Large intestine (tissue), 3 donors: ENCODE results near the gene ANKRD1. TPM values are rescaled to one million over a fixed set of nuclear protein-coding genes. Genes with fewer than 3 reads are reported as not detected.
"Not testable (repeated sequence)": the region's sequence is repeated elsewhere in the genome, so short reads cannot be mapped to it uniquely, and the experiment has no call there.

Experiments used
- DNase-seq, 2 donors: peaks; one replicate each; pipeline versions ENCODE4 v3.0.0 to v3.0.0-alpha.2; 2013
- H3K27ac ChIP-seq: one replicate; pipeline ENCODE4 v1.5.1; 2013; ENCODE audit warnings: low read length
- H3K27me3 ChIP-seq: 2 replicates; pipeline ENCODE4 v1.6.1; 2013; ENCODE audit warnings: low read length; ENCODE audit not compliant: control insufficient read depth, insufficient read depth
- H3K36me3 ChIP-seq: 2 replicates; pipeline ENCODE4 v1.6.1; 2013; ENCODE audit warnings: low read length; ENCODE audit not compliant: control insufficient read depth, insufficient read depth
- H3K4me1 ChIP-seq: one replicate; pipeline ENCODE4 v1.6.1; 2013; ENCODE audit warnings: low read length; ENCODE audit not compliant: control insufficient read depth, insufficient read depth
- H3K4me3 ChIP-seq: one replicate; pipeline ENCODE4 v1.5.1; 2013; ENCODE audit warnings: low read length
- H3K9me3 ChIP-seq: one replicate; pipeline ENCODE4 v1.6.1; 2013; ENCODE audit warnings: mild to moderate bottlenecking, low read depth, low read length, moderate library complexity; ENCODE audit not compliant: control insufficient read depth
- WGBS: methylation state at CpG from one replicate; pipeline ENCODE4 v1.1.5; 2013; ENCODE audit warnings: low lambda C conversion rate; ENCODE audit not compliant: insufficient coverage; 5-methylcytosine and 5-hydroxymethylcytosine counted together
- polyA plus RNA-seq: library from polyadenylated mRNA; unstranded; fragments of 120-200 nt; gene quantifications from one replicate; pipeline ENCODE4 v1.2.1, GENCODE V29; 2013

The ANKRD1 gene
- polyA plus RNA-seq, 1 donor, result 0.06 TPM

DNA sequence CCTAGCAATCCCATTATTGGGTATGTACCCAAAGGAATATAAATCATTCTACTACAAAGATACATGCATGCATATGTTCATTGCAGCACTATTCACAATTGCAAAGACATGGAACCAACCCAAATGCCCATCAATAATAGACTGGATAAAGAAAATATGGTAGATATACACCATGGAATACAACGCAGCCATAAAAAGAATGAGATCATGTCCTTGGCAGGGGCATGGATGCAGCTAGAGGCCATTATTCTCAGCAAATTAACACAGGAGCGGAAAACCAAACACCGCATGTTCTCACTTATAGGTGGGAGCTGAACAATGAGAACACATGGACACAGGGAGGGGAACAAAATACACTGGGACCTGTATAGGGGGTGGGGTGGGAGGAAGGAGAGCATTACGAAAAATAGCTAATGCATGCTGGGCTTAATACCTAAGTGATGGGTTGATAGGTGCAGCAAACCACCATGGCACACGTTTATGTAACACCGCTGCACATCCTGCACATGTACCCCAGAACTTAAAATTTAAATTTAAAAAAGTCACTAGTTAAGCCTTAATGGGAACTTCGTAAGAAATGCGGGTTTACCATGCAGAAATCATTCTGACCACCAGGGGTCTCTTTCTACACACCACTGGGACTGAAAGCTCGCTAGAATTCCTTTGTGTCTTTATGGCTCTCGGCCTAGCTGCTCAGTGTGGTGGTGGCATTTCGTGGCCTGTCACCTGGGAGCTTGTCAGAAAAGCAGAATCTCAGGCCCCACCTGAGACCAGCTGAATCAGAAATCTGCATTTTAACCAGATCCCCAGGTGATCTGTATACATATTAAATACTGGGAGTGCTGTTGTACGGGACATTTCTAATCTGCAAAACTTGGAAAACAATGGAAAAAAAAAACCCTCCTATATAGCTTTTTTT lies 9.5 kb downstream of the ANKRD1 start:
- H3K9me3 ChIP-seq, result peaks cover 2% of the 10 kb centered on the region
- DNase-seq, result peak; percentile 54 to 60
- no peak overlapping the region for H3K27ac ChIP-seq
- no peaks in the 10 kb centered on the region for H3K4me1 ChIP-seq
- no peaks in the 10 kb centered on the region for H3K36me3 ChIP-seq
- H3K4me3 ChIP-seq, result no peak overlapping the region
- no peaks in the 10 kb centered on the region for H3K27me3 ChIP-seq
- 83% methylated on average over 2 of the region's 12 CpGs for WGBS

DNA sequence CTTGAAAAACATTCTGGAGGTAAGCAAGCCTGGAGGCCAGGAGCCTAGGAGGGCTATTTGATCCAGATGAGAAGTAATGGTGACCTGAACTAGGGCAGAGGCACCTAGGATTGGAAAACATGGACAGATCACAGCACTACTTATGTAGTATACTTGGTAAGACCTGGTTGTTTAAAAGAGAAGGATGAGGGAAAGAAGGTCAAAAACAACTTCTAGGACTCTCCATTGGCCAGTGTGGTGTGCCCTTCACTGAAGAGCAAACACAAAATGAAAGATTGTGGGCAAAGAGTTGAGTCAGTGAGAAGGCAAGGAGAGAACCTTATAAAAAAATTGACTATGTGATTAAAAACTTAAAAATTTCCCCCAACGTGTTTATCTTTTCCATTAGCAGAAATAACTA lies 14.3 kb downstream of the ANKRD1 start:
- Histone ChIP-seq H3K9me3 (no peaks in the 10 kb centered on the region), H3K4me3 (no peak overlapping the region), H3K27me3 (no peaks in the 10 kb centered on the region), H3K4me1 (no peaks in the 10 kb centered on the region), H3K27ac (no peak overlapping the region), H3K36me3 (peaks cover 17% of the 10 kb centered on the region)
- 75% methylated on average over 1 of the region's 1 CpG for WGBS
- no peak for DNase-seq

DNA sequence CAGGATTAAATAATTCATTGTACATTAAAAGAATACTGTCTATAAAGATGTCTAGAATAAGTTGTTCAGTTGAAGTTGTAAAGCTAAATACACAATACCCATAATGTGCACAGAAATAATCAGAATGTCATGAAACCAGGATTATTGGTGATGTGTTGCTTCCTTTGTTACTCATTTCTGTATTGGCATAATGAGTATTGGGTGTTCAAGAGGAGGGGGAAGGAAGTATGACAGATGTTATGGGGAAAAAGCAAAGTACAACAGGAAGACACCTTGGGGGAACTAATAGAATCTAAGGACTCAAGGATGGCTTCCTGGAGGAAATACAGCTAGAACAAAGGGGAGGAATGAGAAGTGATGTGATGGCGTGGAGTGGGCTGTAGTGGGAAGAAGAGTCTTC lies 15.0 kb downstream of the ANKRD1 start:
- no peaks in the 10 kb centered on the region for H3K4me1 ChIP-seq
- H3K4me3 ChIP-seq, result no peak overlapping the region
- peaks cover 19% of the 10 kb centered on the region for H3K36me3 ChIP-seq
- 100% methylated on average over 1 of the region's 1 CpG for WGBS
- DNase-seq, result no peak
- no peak overlapping the region for H3K27ac ChIP-seq
- no peaks in the 10 kb centered on the region for H3K27me3 ChIP-seq
- no peaks in the 10 kb centered on the region for H3K9me3 ChIP-seq

DNA sequence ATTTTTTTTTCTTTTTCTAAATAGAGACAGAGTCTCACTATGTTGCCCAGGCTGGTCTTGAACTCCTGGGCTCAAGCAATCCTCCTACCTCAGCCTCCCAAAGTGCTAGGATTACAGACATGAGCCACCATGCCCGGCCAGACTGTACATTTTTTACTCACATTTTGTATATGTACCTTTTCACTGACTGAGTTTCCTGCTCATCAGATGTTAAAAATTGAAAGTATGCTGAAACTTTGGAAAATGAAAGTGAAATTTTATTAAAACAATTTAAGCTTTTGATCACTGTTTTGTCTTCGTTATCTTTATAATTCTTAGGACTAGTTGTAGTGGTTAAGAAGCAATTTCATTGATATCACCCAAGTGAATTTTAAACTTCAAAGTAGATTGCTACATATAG lies 24.0 kb downstream of the ANKRD1 start:
- DNase-seq, H3K27me3 ChIP-seq, H3K4me3 ChIP-seq, H3K4me1 ChIP-seq, H3K27ac ChIP-seq, H3K9me3 ChIP-seq: not testable (repeated sequence)
- 100% methylated on average over 1 of the region's 2 CpGs for WGBS
- H3K36me3 ChIP-seq, result peaks cover 43% of the 10 kb centered on the region

DNA sequence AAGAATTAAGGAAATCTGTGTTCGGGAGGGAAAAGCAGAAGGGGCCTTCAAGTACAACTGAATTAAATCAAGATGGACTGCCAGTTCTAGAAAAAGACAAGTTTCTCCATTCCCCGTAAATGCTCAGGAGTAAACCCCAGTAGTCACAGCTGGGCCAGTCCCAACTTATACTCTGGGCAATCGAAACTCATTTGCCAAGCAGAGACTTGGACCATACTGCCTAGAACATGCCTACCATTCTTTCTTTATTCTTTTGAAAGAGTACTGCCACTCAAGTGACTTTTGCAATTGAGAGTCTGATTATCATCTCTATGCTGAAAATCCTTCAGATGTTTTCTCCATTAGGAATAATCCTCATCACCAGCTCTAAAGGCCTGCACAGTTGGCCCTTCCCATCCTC lies 27.7 kb downstream of the ANKRD1 start:
- H3K4me3 ChIP-seq, result no peak overlapping the region
- no peaks in the 10 kb centered on the region for H3K4me1 ChIP-seq
- no peaks in the 10 kb centered on the region for H3K9me3 ChIP-seq
- H3K27me3 ChIP-seq, result no peaks in the 10 kb centered on the region
- no peak overlapping the region for H3K27ac ChIP-seq
- no peak for DNase-seq
- H3K36me3 ChIP-seq, result peaks cover 53% of the 10 kb centered on the region
- WGBS, result no CpG with 5 or more reads among the region's 3 CpGs

DNA sequence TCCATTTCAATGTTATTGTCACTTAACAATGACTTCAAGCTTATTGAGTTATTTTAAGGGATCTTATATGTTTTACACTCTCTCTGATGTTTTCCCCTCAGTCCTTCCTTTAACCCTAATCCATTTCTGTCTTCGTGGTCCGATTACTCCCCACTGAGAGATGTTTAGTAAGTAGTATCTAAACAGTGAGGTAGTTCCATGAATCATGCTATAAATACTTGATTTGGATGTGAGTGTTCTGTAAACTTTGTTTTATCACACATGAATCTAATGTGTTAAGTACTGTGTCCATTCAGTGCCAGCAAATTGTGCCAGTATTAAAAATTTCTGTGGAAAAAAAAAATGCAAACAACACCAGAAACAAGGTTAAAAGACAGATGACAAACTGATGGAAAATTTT lies 30.5 kb downstream of the ANKRD1 start:
- Histone ChIP-seq H3K27me3 (no peaks in the 10 kb centered on the region), H3K27ac (no peak overlapping the region), H3K36me3 (peaks cover 63% of the 10 kb centered on the region), H3K4me3 (no peak overlapping the region), H3K9me3 (no peaks in the 10 kb centered on the region), H3K4me1 (no peaks in the 10 kb centered on the region)
- DNase-seq, result no peak
- no CpG with 5 or more reads among the region's 2 CpGs for WGBS

DNA sequence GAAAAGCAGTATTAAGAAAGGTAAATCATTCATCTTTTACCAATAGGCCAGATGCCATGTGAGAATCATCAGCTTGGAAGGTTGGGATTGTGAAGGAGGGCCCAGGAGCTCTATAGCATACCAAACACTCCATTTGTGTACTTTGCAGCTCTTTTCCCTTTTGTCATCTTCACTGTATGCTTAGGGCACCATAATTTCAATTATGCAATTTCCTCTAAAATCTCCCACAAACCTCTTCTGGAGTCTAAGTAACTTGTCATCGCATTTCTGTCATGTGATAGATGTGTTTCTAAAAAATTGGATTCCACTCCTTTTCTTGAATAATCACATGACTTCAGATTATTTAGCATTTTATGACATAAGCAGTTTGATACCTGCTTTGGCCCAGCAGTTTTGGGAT lies 31.3 kb downstream of the ANKRD1 start:
- no CpG with 5 or more reads among the region's 1 CpG for WGBS
- Histone ChIP-seq H3K27me3 (no peaks in the 10 kb centered on the region), H3K36me3 (peaks cover 61% of the 10 kb centered on the region), H3K4me3 (no peak overlapping the region), H3K9me3 (no peaks in the 10 kb centered on the region), H3K27ac (no peak overlapping the region), H3K4me1 (no peaks in the 10 kb centered on the region)
- DNase-seq, result no peak

DNA sequence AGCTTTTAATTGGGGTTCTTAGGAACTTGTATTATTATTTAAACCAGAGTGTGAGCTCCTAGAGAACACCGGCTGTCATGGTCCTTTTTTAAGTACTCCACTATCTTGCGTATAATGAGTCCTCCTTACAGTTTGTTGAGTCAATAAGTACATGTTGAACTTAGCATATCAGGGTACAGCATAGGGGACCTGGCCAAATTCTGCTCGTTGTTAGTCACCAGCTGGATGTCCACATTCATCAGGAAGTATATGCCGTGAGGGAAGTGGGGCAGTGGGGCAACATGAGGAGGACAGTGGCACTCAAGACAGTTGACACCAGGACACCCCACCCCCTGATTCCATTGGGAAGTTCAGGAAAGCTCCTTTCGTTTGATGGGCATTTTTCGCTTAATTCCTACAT lies 32.5 kb downstream of the ANKRD1 start:
- no peak for DNase-seq
- H3K4me3 ChIP-seq, result no peak overlapping the region
- no peaks in the 10 kb centered on the region for H3K9me3 ChIP-seq
- WGBS, result 100% methylated on average over 2 of the region's 6 CpGs
- H3K27ac ChIP-seq, result no peak overlapping the region
- H3K27me3 ChIP-seq, result no peaks in the 10 kb centered on the region
- H3K36me3 ChIP-seq, result peaks cover 49% of the 10 kb centered on the region
- H3K4me1 ChIP-seq, result no peaks in the 10 kb centered on the region

DNA sequence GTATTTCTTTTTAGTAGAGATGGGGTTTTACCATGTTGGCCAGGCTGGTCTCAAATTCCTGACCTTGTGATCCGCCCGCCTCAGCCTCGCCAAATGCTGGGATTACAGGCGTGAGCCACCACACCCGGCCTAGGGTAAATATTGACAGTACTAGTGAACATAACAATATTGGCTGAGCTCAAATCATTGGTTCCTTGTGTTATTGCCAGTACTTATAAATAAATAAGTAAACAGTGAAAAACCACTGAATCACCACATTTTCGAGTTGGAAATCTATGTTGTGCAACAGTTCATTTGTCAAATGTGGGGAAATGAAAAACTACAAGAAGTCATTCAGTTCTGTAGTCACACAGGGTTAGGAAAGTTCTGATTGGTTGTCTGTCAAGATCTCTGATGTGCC lies 33.3 kb downstream of the ANKRD1 start:
- WGBS, result no CpG with 5 or more reads among the region's 6 CpGs
- DNase-seq, result no peak
- Histone ChIP-seq H3K36me3 (peaks cover 52% of the 10 kb centered on the region), H3K27ac (no peak overlapping the region), H3K27me3 (no peaks in the 10 kb centered on the region), H3K4me1 (no peaks in the 10 kb centered on the region), H3K9me3 (no peaks in the 10 kb centered on the region), H3K4me3 (no peak overlapping the region)

DNA sequence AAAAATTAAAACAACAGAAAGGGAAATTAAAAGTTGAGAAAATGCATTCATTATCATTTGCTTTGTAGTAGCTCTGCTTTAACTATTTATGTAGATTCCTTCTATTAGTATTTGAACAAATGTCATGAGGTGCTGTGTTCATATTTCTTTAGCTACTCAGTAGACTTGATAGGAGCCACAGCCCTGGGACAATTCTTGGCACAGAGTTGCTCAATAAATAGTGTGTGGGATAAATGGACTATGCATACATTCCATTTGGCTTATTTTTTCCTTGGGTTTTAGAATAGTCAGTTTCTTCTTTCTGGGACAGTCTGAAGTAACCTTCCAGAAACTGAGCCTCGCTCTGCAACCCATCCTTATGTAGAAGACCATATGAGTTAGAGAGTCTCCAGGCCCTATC lies 35.7 kb downstream of the ANKRD1 start:
- Histone ChIP-seq H3K9me3 (no peaks in the 10 kb centered on the region), H3K27ac (no peak overlapping the region), H3K27me3 (no peaks in the 10 kb centered on the region), H3K36me3 (peaks cover 45% of the 10 kb centered on the region), H3K4me1 (no peaks in the 10 kb centered on the region), H3K4me3 (no peak overlapping the region)
- WGBS, result 80% methylated on average over 1 of the region's 1 CpG
- no peak for DNase-seq

DNA sequence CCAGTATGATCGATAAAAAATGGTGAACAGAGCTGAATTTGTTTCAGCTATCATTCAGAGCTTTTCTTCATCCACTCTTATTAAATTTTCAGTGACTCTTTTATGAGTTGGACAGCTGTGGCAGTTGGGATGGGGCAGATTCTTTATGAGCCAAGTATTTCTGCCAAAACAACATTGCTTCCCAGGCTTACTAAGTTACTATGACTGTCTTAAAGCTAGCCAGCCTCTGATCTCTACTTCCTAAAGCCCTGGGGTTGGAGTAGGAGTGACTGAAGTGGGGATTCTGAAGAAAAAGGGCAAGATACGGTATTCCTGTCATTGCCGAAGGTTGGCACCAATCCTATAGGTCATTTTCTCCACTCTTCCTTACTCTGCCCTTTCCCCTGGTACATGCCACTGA lies 36.5 kb downstream of the ANKRD1 start:
- no peak overlapping the region for H3K27ac ChIP-seq
- DNase-seq, result no peak
- no peaks in the 10 kb centered on the region for H3K27me3 ChIP-seq
- H3K4me3 ChIP-seq, result no peak overlapping the region
- H3K36me3 ChIP-seq, result peaks cover 42% of the 10 kb centered on the region
- no peaks in the 10 kb centered on the region for H3K9me3 ChIP-seq
- WGBS, result no CpG with 5 or more reads among the region's 3 CpGs
- H3K4me1 ChIP-seq, result no peaks in the 10 kb centered on the region
